KMS-11 (cell line): ENCODE measurements around the gene RAB7B.
A peak's percentile ranks its signal among the peaks of the same experiment; 100 is the strongest.
"Not testable (repeated sequence)": the region's sequence is repeated elsewhere in the genome, so short reads cannot be mapped to it uniquely, and the experiment has no call there.

Experiments used
- H2AFZ ChIP-seq: fragments of 200-600 bp; sonication (generic); 2 replicates; pipeline ENCODE4 v1.6.1; 2016; ENCODE audit warnings: antibody characterized with exemption, mixed run types, low read depth
- H3K27ac ChIP-seq: fragments of 200-600 bp; sonication (generic); 2 replicates; pipeline ENCODE4 v1.6.1; 2016; ENCODE audit warnings: mild to moderate bottlenecking, mixed run types
- H3K27me3 ChIP-seq: fragments of 200-600 bp; sonication (generic); 2 replicates; pipeline ENCODE4 v1.6.1; 2017; ENCODE audit warnings: mild to moderate bottlenecking, low read depth, mixed run types, moderate library complexity; ENCODE audit not compliant: insufficient read depth
- H3K36me3 ChIP-seq: fragments of 200-600 bp; sonication (generic); 2 replicates; pipeline ENCODE4 v1.6.1; 2017; ENCODE audit warnings: mild to moderate bottlenecking, mixed run types; ENCODE audit not compliant: insufficient read depth
- H3K4me1 ChIP-seq: fragments of 200-600 bp; sonication (generic); 2 replicates; pipeline ENCODE4 v1.6.1; 2016; ENCODE audit warnings: mild to moderate bottlenecking, low read depth, mixed run types; ENCODE audit not compliant: poor library complexity, severe bottlenecking
- H3K4me2 ChIP-seq: fragments of 200-600 bp; sonication (generic); 2 replicates; pipeline ENCODE4 v1.7.0; 2016; ENCODE audit warnings: mild to moderate bottlenecking, mixed run types
- H3K4me3 ChIP-seq: fragments of 200-600 bp; sonication (generic); IDR thresholded peaks from 2 replicates; pipeline ENCODE4 v1.6.1; 2017; ENCODE audit warnings: low read depth, low read length, mixed read lengths; ENCODE audit not compliant: insufficient read depth
- H3K79me2 ChIP-seq: fragments of 200-600 bp; sonication (generic); 2 replicates; pipeline ENCODE4 v1.6.1; 2016; ENCODE audit warnings: low read depth, mixed run types; ENCODE audit not compliant: insufficient read depth
- H3K9ac ChIP-seq: fragments of 200-600 bp; sonication (generic); 2 replicates; pipeline ENCODE4 v1.6.1; 2016; ENCODE audit warnings: mild to moderate bottlenecking, mixed run types
- H4K20me1 ChIP-seq: fragments of 200-600 bp; sonication (generic); 2 replicates; pipeline ENCODE4 v1.6.1; 2016; ENCODE audit warnings: mild to moderate bottlenecking, mixed run types; ENCODE audit not compliant: insufficient read depth
- TF ChIP-seq, protein P1 (sequence below): fragments of 200-600 bp; sonication (generic); conservative IDR thresholded peaks from 2 replicates; pipeline ENCODE4 v1.6.1; 2017; ENCODE audit warnings: low read depth, mild to moderate bottlenecking, antibody characterized with exemption, low read length, moderate library complexity, mixed read lengths

The RAB7B gene, protein sequence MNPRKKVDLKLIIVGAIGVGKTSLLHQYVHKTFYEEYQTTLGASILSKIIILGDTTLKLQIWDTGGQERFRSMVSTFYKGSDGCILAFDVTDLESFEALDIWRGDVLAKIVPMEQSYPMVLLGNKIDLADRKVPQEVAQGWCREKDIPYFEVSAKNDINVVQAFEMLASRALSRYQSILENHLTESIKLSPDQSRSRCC

DNA sequence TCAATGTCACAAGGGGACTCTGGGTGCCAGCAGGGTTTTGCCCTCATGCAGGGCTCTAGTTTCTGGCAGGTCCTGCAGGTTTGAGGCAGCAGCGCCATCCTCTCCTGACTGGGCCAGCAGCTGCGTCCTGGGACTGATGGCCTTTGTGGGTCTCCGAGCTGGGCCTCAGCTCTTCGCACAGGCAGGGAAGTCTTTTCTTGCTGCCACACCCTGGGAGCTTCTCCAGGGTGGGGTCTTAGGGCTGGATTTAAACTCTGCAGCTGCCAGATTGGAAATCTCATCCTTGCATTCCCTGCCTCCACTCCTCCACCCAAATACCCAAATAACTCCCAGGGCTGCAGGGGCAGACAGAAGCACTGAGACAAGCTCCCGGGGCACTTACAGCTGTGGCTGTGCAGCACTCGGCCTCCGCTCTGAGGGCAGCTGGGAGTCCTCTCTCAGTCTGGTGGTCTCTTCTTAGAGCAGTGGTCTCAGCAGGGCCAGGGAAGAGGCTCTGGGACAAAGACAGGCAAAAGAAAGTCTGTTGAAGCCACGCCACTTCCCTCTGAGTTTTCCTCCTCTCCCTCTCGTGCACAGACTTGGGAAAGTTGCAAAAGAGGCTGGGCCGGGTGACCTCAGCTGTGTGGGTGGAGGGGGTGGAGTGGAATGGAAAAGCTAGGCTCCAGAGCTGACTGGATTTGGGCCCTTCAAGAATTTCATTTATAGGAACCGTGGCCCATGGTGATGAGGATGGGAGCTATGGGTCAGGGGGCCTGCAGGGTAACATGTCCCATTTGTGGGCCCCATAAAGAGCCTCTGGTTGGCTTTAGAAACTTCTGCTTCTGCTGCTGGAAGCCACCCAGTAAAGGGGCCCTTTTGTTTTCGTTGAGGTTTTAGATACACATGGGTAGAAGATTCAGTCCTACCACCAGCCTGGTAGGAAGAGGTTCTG is at the start of gene RAB7B:
Gene RAB7B, minus strand, starts transcription at position 525 of the 931 bp plus-strand sequence. CDS start 9,260 bp downstream, outside the sequence.
- peak within 1 kb of the TSS; percentile 3; the same call in 1 of the 2 replicates for H3K4me2 ChIP-seq
- TF ChIP-seq, protein P1, sequence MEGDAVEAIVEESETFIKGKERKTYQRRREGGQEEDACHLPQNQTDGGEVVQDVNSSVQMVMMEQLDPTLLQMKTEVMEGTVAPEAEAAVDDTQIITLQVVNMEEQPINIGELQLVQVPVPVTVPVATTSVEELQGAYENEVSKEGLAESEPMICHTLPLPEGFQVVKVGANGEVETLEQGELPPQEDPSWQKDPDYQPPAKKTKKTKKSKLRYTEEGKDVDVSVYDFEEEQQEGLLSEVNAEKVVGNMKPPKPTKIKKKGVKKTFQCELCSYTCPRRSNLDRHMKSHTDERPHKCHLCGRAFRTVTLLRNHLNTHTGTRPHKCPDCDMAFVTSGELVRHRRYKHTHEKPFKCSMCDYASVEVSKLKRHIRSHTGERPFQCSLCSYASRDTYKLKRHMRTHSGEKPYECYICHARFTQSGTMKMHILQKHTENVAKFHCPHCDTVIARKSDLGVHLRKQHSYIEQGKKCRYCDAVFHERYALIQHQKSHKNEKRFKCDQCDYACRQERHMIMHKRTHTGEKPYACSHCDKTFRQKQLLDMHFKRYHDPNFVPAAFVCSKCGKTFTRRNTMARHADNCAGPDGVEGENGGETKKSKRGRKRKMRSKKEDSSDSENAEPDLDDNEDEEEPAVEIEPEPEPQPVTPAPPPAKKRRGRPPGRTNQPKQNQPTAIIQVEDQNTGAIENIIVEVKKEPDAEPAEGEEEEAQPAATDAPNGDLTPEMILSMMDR: no peak
- H3K27ac ChIP-seq: no peak within 1 kb of the TSS
- H3K36me3 ChIP-seq: no peaks in the 10 kb centered on the region
- no peaks in the 10 kb centered on the region for H3K27me3 ChIP-seq
- no peak within 1 kb of the TSS for H2AFZ ChIP-seq
- peaks cover 11% of the 10 kb centered on the region for H3K4me1 ChIP-seq
- no peaks in the 10 kb centered on the region for H3K79me2 ChIP-seq
- H4K20me1 ChIP-seq: no peaks in the 10 kb centered on the region
- H3K4me3 ChIP-seq: no peak within 1 kb of the TSS
- no peak within 1 kb of the TSS for H3K9ac ChIP-seq

DNA sequence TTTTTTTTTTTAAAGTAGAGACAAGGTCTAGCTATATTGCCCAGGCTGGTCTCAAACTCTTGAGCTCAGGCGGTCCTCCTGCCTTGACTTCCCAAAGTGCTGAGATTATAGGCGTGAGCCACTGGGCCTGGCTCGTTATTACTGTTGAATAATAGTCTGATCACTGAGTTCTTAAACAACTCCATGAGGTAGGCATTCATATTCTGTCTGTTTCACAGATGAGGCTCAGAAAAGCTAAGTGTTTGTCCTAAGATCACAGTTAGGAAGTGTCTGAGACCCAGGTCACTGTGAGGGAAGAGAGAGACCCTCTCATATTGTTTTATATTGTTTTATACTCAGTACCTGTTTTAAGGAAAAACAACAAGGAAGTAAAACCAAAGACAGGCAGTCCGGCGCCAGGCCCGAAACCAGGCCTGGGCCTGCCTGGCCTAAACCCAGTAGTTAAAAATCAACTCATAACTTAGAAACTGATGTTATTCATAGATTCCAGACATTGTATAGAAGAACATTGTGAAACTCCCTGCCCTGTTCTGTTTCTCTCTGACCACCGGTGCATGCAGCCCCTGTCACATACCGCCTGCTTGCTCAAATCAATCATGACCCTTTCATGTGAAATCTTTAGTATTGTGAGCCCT is 49.2 kb upstream of the RAB7B start:
- not testable (repeated sequence) for H3K27me3 ChIP-seq, H3K4me3 ChIP-seq, H2AFZ ChIP-seq, H3K9ac ChIP-seq, H3K79me2 ChIP-seq, H3K36me3 ChIP-seq, H4K20me1 ChIP-seq
- H3K4me1 ChIP-seq: peaks cover 71% of the 10 kb centered on the region
- H3K4me2 ChIP-seq: peak overlapping the region; percentile 26; the same call in 1 of the 2 replicates
- peak overlapping the region; percentile 57; the same call in 1 of the 2 replicates for H3K27ac ChIP-seq

DNA sequence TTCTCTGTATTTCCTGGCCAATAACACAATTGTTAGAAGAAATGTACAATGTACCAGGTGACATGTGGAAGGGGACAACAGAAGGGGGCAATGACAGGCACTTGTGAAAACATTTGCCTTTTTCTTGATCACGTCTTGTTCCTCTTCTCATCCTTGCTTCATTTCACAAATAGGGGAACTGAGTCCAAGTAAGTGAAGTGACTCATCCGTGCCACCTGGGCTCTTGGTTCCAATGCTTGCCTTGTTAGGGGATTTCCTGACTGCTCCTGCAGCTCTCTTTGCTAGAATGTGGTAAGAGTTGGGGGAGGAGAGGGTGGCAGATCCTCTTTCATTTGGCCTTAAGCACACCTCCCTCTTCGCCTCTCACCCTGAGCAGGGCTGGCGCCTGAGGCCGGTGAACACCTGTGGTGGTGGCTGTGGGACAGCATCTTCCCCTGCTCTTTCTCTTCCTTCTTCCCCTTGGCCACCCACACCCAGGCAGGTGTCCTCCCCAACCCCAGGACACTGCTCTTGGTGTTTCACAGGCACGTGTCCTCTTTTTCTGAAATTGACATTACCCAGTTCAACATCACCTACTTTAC is 47.5 kb upstream of the RAB7B start:
- no peaks in the 10 kb centered on the region for H3K79me2 ChIP-seq

DNA sequence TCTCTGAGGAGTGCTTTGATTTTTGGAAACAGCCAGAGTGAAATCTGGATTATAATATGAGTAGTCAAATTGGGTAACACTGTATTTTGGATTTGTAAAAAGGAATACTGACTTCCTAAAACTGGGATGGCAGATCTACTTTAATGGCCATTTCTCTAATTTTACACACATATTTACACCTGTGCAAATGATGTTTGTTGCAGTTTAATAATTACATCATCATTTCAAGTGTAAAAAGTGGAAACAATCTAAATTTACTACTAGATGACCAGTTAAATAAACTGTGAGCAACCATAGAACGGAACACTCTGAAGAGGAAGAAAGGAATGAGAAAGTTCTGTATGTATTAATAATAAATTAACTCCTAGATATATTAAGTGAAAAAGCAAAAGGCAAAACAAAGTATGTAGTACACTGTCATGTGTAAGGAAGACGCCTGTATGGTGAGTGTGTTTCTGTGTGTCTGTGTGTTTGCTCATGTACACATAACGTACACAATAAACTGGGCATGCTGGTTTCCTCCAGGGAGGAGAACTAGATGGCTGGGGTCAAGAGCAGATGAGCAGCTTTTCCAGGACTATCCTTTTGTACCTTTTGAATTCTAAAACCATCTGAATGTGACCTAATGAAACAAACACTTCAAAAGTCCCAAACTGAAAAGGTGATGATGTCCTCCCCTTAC is 46.9 kb upstream of the RAB7B start:
- H3K9ac ChIP-seq: no peak overlapping the region
- peak overlapping the region; percentile 91 for H3K4me2 ChIP-seq
- peaks cover 90% of the 10 kb centered on the region for H3K4me1 ChIP-seq
- H3K27me3 ChIP-seq: no peaks in the 10 kb centered on the region
- TF ChIP-seq, protein P1: no peak
- H2AFZ ChIP-seq: no peak overlapping the region
- peak overlapping the region; percentile 57; the same call in 1 of the 2 replicates for H3K27ac ChIP-seq
- no peaks in the 10 kb centered on the region for H3K79me2 ChIP-seq
- H4K20me1 ChIP-seq: no peaks in the 10 kb centered on the region
- no peaks in the 10 kb centered on the region for H3K36me3 ChIP-seq
- H3K4me3 ChIP-seq: no peak overlapping the region

More for the DNA sequence above, 47.5 kb upstream of the RAB7B start:
- Histone ChIP-seq H3K27ac (peak overlapping the region; percentile 57), H3K4me3 (no peak overlapping the region), H3K4me1 (peaks cover 87% of the 10 kb centered on the region), H3K27me3 (no peaks in the 10 kb centered on the region), H3K4me2 (peak overlapping the region; percentile 91), H2AFZ (no peak overlapping the region), H3K36me3 (no peaks in the 10 kb centered on the region), H4K20me1 (no peaks in the 10 kb centered on the region), H3K9ac (no peak overlapping the region)
- TF ChIP-seq, protein P1: 0 out of 2 replicates have a peak, but pooled peaks have one; percentile 19
